Astrocyte of the cerebellum (primary cell): ENCODE measurements around the gene AQP3.
"Not testable (repeated sequence)": the region's sequence is repeated elsewhere in the genome, so short reads cannot be mapped to it uniquely, and the experiment has no call there.

Experiments
- DNase-seq: peaks from one replicate; pipeline ENCODE4 v3.0.0-alpha.2; 2011; ENCODE audit warnings: low read depth
- H3K4me3 ChIP-seq: 2 replicates; pipeline ENCODE4 v1.5.1; 2011; ENCODE audit warnings: mild to moderate bottlenecking, low read depth, low read length, moderate library complexity
- in situ Hi-C: cut with HindIII; loops from 2 replicates; pipeline ENCODE4 v1.10.0; 2017; ENCODE audit warnings: low sequenced_read_pairs
- TF ChIP-seq, protein P1 (sequence below): IDR thresholded peaks from 2 replicates; pipeline ENCODE4 v1.5.1; 2012; ENCODE audit warnings: low read length, low read depth, moderate library complexity, mild to moderate bottlenecking; ENCODE audit errors: missing control alignments

AQP3 gene

GRCh38 chr9:33408087-33408486, 39.3 kb downstream of the AQP3 start:
- no peak overlapping the region for H3K4me3 ChIP-seq
- TF ChIP-seq, protein P1, sequence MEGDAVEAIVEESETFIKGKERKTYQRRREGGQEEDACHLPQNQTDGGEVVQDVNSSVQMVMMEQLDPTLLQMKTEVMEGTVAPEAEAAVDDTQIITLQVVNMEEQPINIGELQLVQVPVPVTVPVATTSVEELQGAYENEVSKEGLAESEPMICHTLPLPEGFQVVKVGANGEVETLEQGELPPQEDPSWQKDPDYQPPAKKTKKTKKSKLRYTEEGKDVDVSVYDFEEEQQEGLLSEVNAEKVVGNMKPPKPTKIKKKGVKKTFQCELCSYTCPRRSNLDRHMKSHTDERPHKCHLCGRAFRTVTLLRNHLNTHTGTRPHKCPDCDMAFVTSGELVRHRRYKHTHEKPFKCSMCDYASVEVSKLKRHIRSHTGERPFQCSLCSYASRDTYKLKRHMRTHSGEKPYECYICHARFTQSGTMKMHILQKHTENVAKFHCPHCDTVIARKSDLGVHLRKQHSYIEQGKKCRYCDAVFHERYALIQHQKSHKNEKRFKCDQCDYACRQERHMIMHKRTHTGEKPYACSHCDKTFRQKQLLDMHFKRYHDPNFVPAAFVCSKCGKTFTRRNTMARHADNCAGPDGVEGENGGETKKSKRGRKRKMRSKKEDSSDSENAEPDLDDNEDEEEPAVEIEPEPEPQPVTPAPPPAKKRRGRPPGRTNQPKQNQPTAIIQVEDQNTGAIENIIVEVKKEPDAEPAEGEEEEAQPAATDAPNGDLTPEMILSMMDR: no peak
- no peak for DNase-seq
- in situ Hi-C loops: loop anchor here (5.0 kb wide), 1 partner anchor 49 kb away; no protein-coding TSS in a partner anchor

DNA sequence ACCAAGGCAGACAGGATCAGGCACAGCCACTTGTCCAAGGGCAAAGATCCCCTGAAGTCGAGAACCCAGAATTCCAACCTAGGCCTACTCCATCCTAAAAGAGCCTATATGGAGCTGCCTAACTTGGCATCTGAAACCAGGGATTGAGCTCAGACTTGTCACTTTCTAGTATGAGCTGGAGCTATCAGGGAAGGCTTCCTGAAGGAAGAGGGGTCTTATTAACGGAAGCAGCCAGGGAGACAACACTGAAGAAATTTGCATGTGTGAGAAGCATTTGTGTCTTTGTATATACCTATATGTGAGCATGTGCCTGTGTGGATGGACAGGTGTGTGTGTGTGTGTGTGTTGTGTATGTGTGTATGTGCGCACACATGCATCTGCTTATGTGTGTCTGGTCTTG, 40.3 kb downstream of the AQP3 start:
- TF ChIP-seq, protein P1: no peak
- in situ Hi-C loops: loop anchor here (5.0 kb wide), 1 partner anchor 50 kb away; no protein-coding TSS in a partner anchor
- no peak overlapping the region for H3K4me3 ChIP-seq
- no peak for DNase-seq

- TF ChIP-seq, protein P1: no peak
- H3K4me3 ChIP-seq: no peak overlapping the region
- in situ Hi-C loops: loop anchor here (5.0 kb wide), 1 partner anchor 52 kb away; no protein-coding TSS in a partner anchor
- DNase-seq: no peak
Observed at GRCh38 chr9:33404788-33405362, 42.5 kb downstream of the AQP3 start.

DNA sequence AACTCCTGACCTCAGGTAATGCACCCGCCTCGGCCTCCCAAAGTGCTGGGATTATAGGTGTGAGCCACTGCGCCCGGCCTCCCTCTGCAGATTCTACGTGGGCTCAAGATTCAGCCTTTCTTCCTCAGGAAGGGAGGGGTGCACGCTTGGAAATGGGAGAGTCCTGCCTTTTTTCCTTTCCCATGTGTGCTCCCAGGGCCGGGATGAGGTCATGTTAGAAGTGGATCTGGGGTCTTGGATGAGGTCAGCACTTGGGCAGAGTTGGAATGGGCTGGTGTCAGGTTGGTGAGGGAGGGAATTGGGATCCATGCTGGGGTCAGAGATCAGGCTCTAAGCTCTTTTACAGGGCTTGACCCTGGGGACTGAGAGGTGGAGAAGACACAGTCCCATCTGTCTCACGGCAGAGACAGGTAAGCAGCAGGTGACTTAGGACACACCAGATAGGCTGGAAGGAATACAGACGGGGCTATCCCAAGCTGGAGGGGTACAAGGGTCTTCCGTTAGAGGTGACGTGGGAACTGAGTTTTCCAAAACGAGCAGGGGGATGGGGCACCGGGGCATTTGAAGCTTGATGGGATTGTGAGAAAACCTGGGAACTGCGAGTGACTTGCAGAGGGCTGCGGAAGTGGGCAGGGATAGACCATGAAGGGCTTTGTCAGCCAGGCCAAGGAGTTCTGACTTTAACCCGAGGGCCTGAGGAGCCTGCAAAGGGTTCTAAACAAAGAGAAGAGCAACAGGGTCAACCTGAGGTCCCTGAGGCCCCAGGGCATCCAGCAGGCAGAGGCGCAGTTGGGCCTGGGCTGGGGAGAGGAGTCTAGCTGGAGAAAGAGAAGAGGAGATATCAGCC, 43.2 kb downstream of the AQP3 start:
- TF ChIP-seq, protein P1: no peak
- in situ Hi-C loops: no loop called here
- no peak for DNase-seq
- no peak overlapping the region for H3K4me3 ChIP-seq

GRCh38 chr9:33402371-33402770, 45.0 kb downstream of the AQP3 start, which contains the start of gene AQP7:
AQP7 (minus strand) TSS chr9:33402568; CDS start chr9:33401262, 1,306 bp downstream.
- H3K4me3 ChIP-seq, in situ Hi-C loops, DNase-seq: not testable (repeated sequence)

- in situ Hi-C loops, H3K4me3 ChIP-seq: not testable (repeated sequence)
Observed at GRCh38 chr9:33401809-33402208, 45.6 kb downstream of the AQP3 start.

GRCh38 chr9:33399047-33399446, 48.3 kb downstream of the AQP3 start:
- H3K4me3 ChIP-seq, in situ Hi-C loops, DNase-seq: not testable (repeated sequence)

More at GRCh38 chr9:33401809-33402208, 45.6 kb downstream of the AQP3 start:
- DNase-seq: not testable (repeated sequence)

DNA sequence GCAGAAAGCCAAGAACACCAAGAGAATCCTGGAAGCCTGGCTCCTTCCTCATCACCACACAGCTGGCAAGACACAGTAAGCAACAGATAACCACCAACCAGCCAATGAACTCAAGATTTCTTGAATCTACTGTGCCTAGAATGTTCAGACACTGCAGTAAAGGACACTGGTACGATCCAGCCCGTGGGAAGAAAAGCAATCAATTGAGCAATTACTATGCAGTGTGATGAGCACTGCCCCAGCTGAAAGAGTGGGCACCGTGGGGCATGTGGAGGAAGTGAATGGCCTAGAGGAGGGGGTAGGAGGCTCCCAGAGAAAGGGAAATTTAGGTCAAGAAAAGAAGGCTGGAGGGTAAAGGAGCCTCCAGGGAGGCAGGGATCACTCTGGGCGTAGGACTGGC, 49.6 kb downstream of the AQP3 start:
- H3K4me3 ChIP-seq, DNase-seq, in situ Hi-C loops: not testable (repeated sequence)

DNA sequence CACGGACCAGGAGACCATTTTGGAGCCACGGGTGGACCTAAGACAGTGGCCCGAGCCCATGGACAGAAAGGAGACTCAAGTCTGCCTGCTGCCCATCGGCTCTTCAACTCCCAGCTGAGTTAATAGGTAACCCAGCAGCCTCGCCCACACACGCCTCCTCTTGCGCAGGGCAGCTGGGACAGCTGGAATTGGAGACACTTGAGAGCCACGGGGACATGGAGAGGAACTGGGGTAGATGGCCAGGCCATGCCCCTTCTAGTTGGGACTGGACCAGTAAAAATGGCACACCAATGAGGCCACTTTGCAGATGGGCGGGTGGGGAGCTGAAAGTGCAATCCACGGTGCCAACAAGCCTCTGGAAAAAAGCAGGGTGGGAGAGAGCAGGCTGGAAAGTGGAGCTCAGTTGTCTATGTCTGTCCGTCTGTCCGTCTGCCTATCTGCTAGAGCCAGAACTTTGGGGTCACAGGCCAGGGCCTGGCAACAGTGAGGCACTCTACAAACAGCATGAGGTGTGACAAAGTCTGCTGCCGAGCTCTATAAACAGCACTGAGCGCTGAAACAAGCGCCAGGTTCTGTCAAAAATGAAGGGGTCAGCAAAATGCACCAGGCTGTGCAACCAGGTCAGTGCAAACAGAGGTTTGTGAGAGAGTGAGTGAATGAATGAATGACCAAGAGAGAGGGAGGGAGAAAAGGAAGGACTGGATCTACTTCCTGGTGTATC, 52.1 kb downstream of the AQP3 start:
- DNase-seq, in situ Hi-C loops, H3K4me3 ChIP-seq: not testable (repeated sequence)

DNA sequence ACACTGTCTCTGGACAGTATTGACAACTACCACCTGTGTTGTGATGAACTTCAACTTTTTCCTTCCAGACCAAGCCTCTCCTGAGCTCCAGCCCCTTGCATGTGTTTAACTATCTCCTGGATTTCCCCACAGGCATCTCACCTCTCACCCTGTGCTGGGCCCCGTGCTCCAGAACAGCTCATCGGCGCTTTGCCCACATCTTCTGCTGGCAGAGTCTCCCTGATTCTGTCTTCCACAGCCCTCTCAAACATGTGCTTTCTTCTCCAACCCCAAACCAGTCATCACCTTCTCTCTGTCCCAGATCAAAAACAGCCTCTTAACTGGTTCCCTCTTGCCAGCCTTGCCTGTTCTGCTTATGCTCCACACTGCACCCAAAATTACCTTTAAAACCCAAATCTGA, 53.4 kb downstream of the AQP3 start:
- DNase-seq, in situ Hi-C loops, H3K4me3 ChIP-seq: not testable (repeated sequence)
